Measurements from ENCODE around the gene CHIC2.

CHIC2 gene

GRCh38 chr4:54092405-54093323, 28.3 kb upstream of the CHIC2 start:
- in situ Hi-C loops (cut with HindIII; ENCODE audit: low sequenced_read_pairs) = no loop called here
- H3K4me3 ChIP-seq (ENCODE audit: low read depth, low read length) = peak overlapping the region; percentile 57
- no peak for TF ChIP-seq CTCF (IDR thresholded peaks at IDR 0.05; ENCODE audit: low read depth, low read length, missing control alignments)
- DNase-seq (ENCODE audit: low read depth) = no peak

GRCh38 chr4:54091637-54092404, 27.4 kb upstream of the CHIC2 start:
- H3K4me3 ChIP-seq (ENCODE audit: low read depth, low read length) = peak overlapping the region; percentile 57
- TF ChIP-seq CTCF (IDR thresholded peaks at IDR 0.05; ENCODE audit: low read depth, low read length, missing control alignments) = no peak
- no peak for DNase-seq (ENCODE audit: low read depth)
- in situ Hi-C loops (cut with HindIII; ENCODE audit: low sequenced_read_pairs) = no loop called here

GRCh38 chr4:54090804-54091623, 26.6 kb upstream of the CHIC2 start:
- no peak for TF ChIP-seq CTCF (IDR thresholded peaks at IDR 0.05; ENCODE audit: low read depth, low read length, missing control alignments)
- in situ Hi-C loops (cut with HindIII; ENCODE audit: low sequenced_read_pairs) = no loop called here
- peak overlapping the region; percentile 57 for H3K4me3 ChIP-seq (ENCODE audit: low read depth, low read length)
- no peak for DNase-seq (ENCODE audit: low read depth)

GRCh38 chr4:54090404-54090803, 26.0 kb upstream of the CHIC2 start:
- in situ Hi-C loops (cut with HindIII; ENCODE audit: low sequenced_read_pairs) = no loop called here
- no peak for TF ChIP-seq CTCF (IDR thresholded peaks at IDR 0.05; ENCODE audit: low read depth, low read length, missing control alignments)
- no peak overlapping the region for H3K4me3 ChIP-seq (ENCODE audit: low read depth, low read length)
- DNase-seq (ENCODE audit: low read depth) = no peak

GRCh38 chr4:54089875-54090274, 25.5 kb upstream of the CHIC2 start:
- DNase-seq (ENCODE audit: low read depth) = no peak
- TF ChIP-seq CTCF (IDR thresholded peaks at IDR 0.05; ENCODE audit: low read depth, low read length, missing control alignments) = no peak
- H3K4me3 ChIP-seq (ENCODE audit: low read depth, low read length) = no peak overlapping the region
- in situ Hi-C loops (cut with HindIII; ENCODE audit: low sequenced_read_pairs) = no loop called here

GRCh38 chr4:54085284-54085683, 20.9 kb upstream of the CHIC2 start:
- DNase-seq (ENCODE audit: low read depth) = no peak
- no peak for TF ChIP-seq CTCF (IDR thresholded peaks at IDR 0.05; ENCODE audit: low read depth, low read length, missing control alignments)
- no peak overlapping the region for H3K4me3 ChIP-seq (ENCODE audit: low read depth, low read length)
- in situ Hi-C loops (cut with HindIII; ENCODE audit: low sequenced_read_pairs) = no loop called here

Measured in astrocyte of the cerebellum (primary cell).